GM23248 (cell line): ENCODE results near the gene GLG1. TPM values are rescaled to one million over a fixed set of nuclear protein-coding genes. Genes with fewer than 3 reads are reported as not detected.
"Not testable (repeated sequence)": the region's sequence is repeated elsewhere in the genome, so short reads cannot be mapped to it uniquely, and the experiment has no call there.

Experiments
- DNase-seq: peaks from one replicate; pipeline ENCODE4 v3.0.0-alpha.2; 2015
- H2AFZ ChIP-seq: fragments of 200-600 bp; sonication (generic); 2 replicates; pipeline ENCODE4 v1.6.1; 2016; ENCODE audit warnings: antibody characterized with exemption
- H3F3A ChIP-seq: fragments of 200-600 bp; sonication (generic); 2 replicates; pipeline ENCODE4 v1.6.1; 2016; ENCODE audit warnings: mild to moderate bottlenecking, antibody characterized with exemption, mixed run types; ENCODE audit not compliant: insufficient read depth
- H3K27ac ChIP-seq: fragments of 200-600 bp; sonication (generic); 2 replicates; pipeline ENCODE4 v1.5.1; 2016; ENCODE audit warnings: mild to moderate bottlenecking
- H3K27me3 ChIP-seq: fragments of 200-600 bp; sonication (generic); replicated peaks from 2 replicates; pipeline ENCODE4 v1.6.1; 2016; ENCODE audit warnings: mild to moderate bottlenecking; ENCODE audit not compliant: insufficient read depth
- H3K36me3 ChIP-seq: fragments of 200-600 bp; sonication (generic); 2 replicates; pipeline ENCODE4 v1.6.1; 2016; ENCODE audit warnings: low read depth, mild to moderate bottlenecking
- H3K4me1 ChIP-seq: fragments of 200-600 bp; sonication (generic); 2 replicates; pipeline ENCODE4 v1.6.1; 2016; ENCODE audit warnings: mild to moderate bottlenecking; ENCODE audit not compliant: insufficient read depth
- H3K4me2 ChIP-seq: fragments of 200-600 bp; sonication (generic); one replicate; pipeline ENCODE4 v1.6.1; 2016; ENCODE audit warnings: mild to moderate bottlenecking; ENCODE audit not compliant: unreplicated experiment
- H3K4me3 ChIP-seq: fragments of 200-600 bp; sonication (generic); 2 replicates; pipeline ENCODE4 v1.5.1; 2016; ENCODE audit warnings: mild to moderate bottlenecking
- H3K79me2 ChIP-seq: fragments of 200-600 bp; sonication (generic); 2 replicates; pipeline ENCODE4 v1.6.1; 2016; ENCODE audit warnings: mild to moderate bottlenecking; ENCODE audit not compliant: insufficient read depth
- H3K9ac ChIP-seq: fragments of 200-600 bp; sonication (generic); 2 replicates; pipeline ENCODE4 v1.6.1; 2016; ENCODE audit warnings: mild to moderate bottlenecking
- H3K9me2 ChIP-seq: fragments of 200-600 bp; sonication (generic); 2 replicates; pipeline ENCODE4 v1.6.1; 2016; ENCODE audit warnings: mixed run types, mild to moderate bottlenecking, moderate library complexity; ENCODE audit not compliant: insufficient read depth
- H3K9me3 ChIP-seq: fragments of 200-600 bp; sonication (generic); one replicate; pipeline ENCODE4 v1.6.1; 2017; ENCODE audit warnings: low read depth
- H4K20me1 ChIP-seq: fragments of 200-600 bp; sonication (generic); 2 replicates; pipeline ENCODE4 v1.6.0; 2016; ENCODE audit not compliant: insufficient read depth
- EZH2 ChIP-seq: fragments of 200-600 bp; sonication (generic); IDR thresholded peaks from 2 replicates; pipeline ENCODE4 v1.6.1; 2018; ENCODE audit warnings: antibody characterized with exemption, mild to moderate bottlenecking; ENCODE audit not compliant: insufficient read depth, poor library complexity, severe bottlenecking
- EZH2phosphoT487 ChIP-seq: fragments of 200-600 bp; sonication (generic); IDR thresholded peaks from 2 replicates; pipeline ENCODE4 v1.6.1; 2018; ENCODE audit warnings: antibody characterized with exemption, moderate library complexity, mild to moderate bottlenecking, low read depth; ENCODE audit not compliant: insufficient read depth
- WGBS, 2 experiments: methylation state at CpG; one replicate each; pipeline ENCODE4 v1.1.6; 2015 to 2017; ENCODE audit warnings: low lambda C conversion rate in 2 of 2, low coverage in 1 of 2; ENCODE audit errors: missing lambda C conversion rate in 2 of 2; 5-methylcytosine and 5-hydroxymethylcytosine counted together
- in situ Hi-C: fragments of 300-500 bp; cut with MboI; formaldehyde crosslinking; loops from 2 replicates; pipeline ENCODE4 v1.15.0; 2020
- polyA plus RNA-seq: library from polyadenylated mRNA; unstranded; fragments of >200 nt; fragmentation: Nextera tagmentation; extraction: Ambion mirVana; gene quantifications from 2 replicates; pipeline ENCODE4 v1.2.1, GENCODE V29; 2016
- total RNA-seq: library from RNA; depleted of rRNA; stranded (reverse); fragments of >200 nt; shearing (Covaris generic); gene quantifications from 2 replicates; pipeline ENCODE4 v1.2.3, GENCODE V29; 2014

The GLG1 gene
- total and polyA plus RNA-seq, 2 experiments from 2014 or later, result 136 to 145 TPM

- peaks cover 30% of the 10 kb centered on the region for H3F3A ChIP-seq
- H3K9me3 ChIP-seq, result no peaks in the 10 kb centered on the region
- TF ChIP-seq EZH2phosphoT487 (no peak), EZH2 (no peak)
- no peak overlapping the region for H3K4me3 ChIP-seq
- H3K79me2 ChIP-seq, result peaks cover 49% of the 10 kb centered on the region
- DNase-seq, result peak; percentile 20
- H4K20me1 ChIP-seq, result no peaks in the 10 kb centered on the region
- peak overlapping the region; percentile 56 for H3K27ac ChIP-seq
- no peaks in the 10 kb centered on the region for H3K9me2 ChIP-seq
- peak overlapping the region; percentile 30 for H3K4me2 ChIP-seq
- H3K27me3 ChIP-seq, result no peaks in the 10 kb centered on the region
- H3K4me1 ChIP-seq, result peaks cover 11% of the 10 kb centered on the region
- no peak overlapping the region for H3K9ac ChIP-seq
- H2AFZ ChIP-seq, result no peak overlapping the region
- WGBS, 2 experiments, result 94 to 95% methylated on average over 6 of the region's 6 CpGs
- in situ Hi-C loops, result no loop called here
- H3K36me3 ChIP-seq, result no peaks in the 10 kb centered on the region
Measured at GRCh38 chr16:74522160-74522559, 84.8 kb downstream of the GLG1 start.

- WGBS, 2 experiments, result 2 to 4% methylated on average over 4 of the region's 4 CpGs
- Histone ChIP-seq H3K79me2 (peaks cover 54% of the 10 kb centered on the region), H3K9me2 (no peaks in the 10 kb centered on the region), H3K4me2 (peak overlapping the region; percentile 30), H3K9me3 (no peaks in the 10 kb centered on the region), H3K9ac (peak overlapping the region; percentile 18; the same call in 1 of the 2 replicates), H2AFZ (no peak overlapping the region), H4K20me1 (no peaks in the 10 kb centered on the region), H3K36me3 (no peaks in the 10 kb centered on the region), H3K4me3 (no peak overlapping the region), H3K27me3 (no peaks in the 10 kb centered on the region), H3K4me1 (peaks cover 11% of the 10 kb centered on the region), H3K27ac (peak overlapping the region; percentile 56), H3F3A (peaks cover 30% of the 10 kb centered on the region)
- TF ChIP-seq EZH2phosphoT487 (no peak), EZH2 (no peak)
- peak; percentile 83 for DNase-seq
- in situ Hi-C loops, result no loop called here
Measured at GRCh38 chr16:74521691-74522090, 85.2 kb downstream of the GLG1 start.

GRCh38 chr16:74518934-74519333 is 88.0 kb downstream of the GLG1 start:
- DNase-seq, H3K36me3 ChIP-seq, H3K4me3 ChIP-seq, H3K9me3 ChIP-seq, H3K27me3 ChIP-seq, in situ Hi-C loops, H3K9ac ChIP-seq, H3K27ac ChIP-seq, H3K9me2 ChIP-seq, H2AFZ ChIP-seq, H3K4me2 ChIP-seq, H4K20me1 ChIP-seq: not testable (repeated sequence)
- WGBS, 2 experiments, result 100% methylated on average over 1 of the region's 1 CpG
- H3F3A ChIP-seq, result peaks cover 30% of the 10 kb centered on the region
- peaks cover 11% of the 10 kb centered on the region for H3K4me1 ChIP-seq
- H3K79me2 ChIP-seq, result peaks cover 77% of the 10 kb centered on the region

- Histone ChIP-seq H3K4me1 (peaks cover 14% of the 10 kb centered on the region), H3K27me3 (no peaks in the 10 kb centered on the region), H3K4me3 (no peak overlapping the region), H3K79me2 (peaks cover 94% of the 10 kb centered on the region), H3K27ac (no peak overlapping the region), H4K20me1 (peaks cover 4% of the 10 kb centered on the region; the same call in 1 of the 2 replicates), H3K4me2 (no peak overlapping the region), H3F3A (0 out of 2 replicates have a peak, but pooled peaks cover 8% of the 10 kb centered on the region), H3K9ac (no peak overlapping the region), H3K9me2 (no peaks in the 10 kb centered on the region), H3K36me3 (peaks cover 4% of the 10 kb centered on the region; the same call in 1 of the 2 replicates), H2AFZ (no peak overlapping the region), H3K9me3 (no peaks in the 10 kb centered on the region)
- in situ Hi-C loops, result no loop called here
- DNase-seq, result no peak
- WGBS, 2 experiments, result 83 to 86% methylated on average over 7 to 9 of the region's 9 CpGs
- TF ChIP-seq EZH2phosphoT487 (no peak), EZH2 (no peak)
Measured at GRCh38 chr16:74511961-74512360, 95.0 kb downstream of the GLG1 start.

GRCh38 chr16:74505011-74505410 is 101.9 kb downstream of the GLG1 start:
- WGBS, 2 experiments, result 95% methylated on average over 2 of the region's 2 CpGs
- TF ChIP-seq EZH2, result no peak
- no peak for TF ChIP-seq EZH2phosphoT487
- peaks cover 26% of the 10 kb centered on the region; the same call in 1 of the 2 replicates for H3F3A ChIP-seq
- H3K27ac ChIP-seq, result no peak overlapping the region
- H3K9ac ChIP-seq, result no peak overlapping the region
- H3K4me3 ChIP-seq, result no peak overlapping the region
- H3K36me3 ChIP-seq, result peaks cover 22% of the 10 kb centered on the region
- peaks cover 54% of the 10 kb centered on the region for H3K79me2 ChIP-seq
- peaks cover 14% of the 10 kb centered on the region for H3K4me1 ChIP-seq
- H3K27me3 ChIP-seq, result no peaks in the 10 kb centered on the region
- in situ Hi-C loops, result no loop called here
- H3K9me2 ChIP-seq, result no peaks in the 10 kb centered on the region
- no peaks in the 10 kb centered on the region for H3K9me3 ChIP-seq
- no peak overlapping the region for H2AFZ ChIP-seq
- DNase-seq, result no peak
- no peak overlapping the region for H3K4me2 ChIP-seq
- H4K20me1 ChIP-seq, result no peaks in the 10 kb centered on the region
